Measurements from ENCODE around the gene LY6G6F.

DNA sequence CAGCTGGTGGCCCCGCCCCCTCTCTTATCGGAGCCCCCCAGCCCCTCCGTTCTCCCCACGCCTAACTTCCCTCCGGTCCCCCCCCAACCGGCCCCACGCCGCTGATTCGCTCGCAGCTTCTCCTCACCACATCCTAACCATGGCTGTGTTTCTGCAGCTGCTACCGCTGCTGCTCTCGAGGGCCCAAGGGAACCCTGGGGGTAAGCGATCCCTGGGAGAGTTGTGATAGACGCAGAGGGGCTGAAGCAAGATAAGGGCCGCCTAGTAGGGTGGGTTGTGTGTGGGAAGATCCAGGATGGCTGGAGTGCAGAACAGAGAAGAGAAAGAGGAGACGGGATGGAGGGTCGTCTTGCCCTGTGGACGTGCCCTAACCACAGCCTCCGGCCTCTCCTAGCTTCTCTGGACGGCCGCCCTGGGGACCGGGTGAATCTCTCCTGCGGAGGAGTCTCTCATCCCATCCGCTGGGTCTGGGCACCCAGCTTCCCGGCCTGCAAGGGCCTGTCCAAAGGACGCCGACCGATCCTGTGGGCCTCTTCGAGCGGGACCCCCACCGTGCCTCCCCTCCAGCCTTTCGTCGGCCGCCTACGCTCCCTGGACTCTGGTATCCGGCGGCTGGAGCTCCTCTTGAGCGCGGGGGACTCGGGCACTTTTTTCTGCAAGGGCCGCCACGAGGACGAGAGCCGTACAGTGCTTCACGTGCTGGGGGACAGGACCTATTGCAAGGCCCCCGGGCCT is 16.7 kb downstream of the LY6G6F start, which contains the start of gene MPIG6B:
- TF ChIP-seq POLR2AphosphoS5 (IDR thresholded peaks at IDR 0.05; ENCODE audit: low read depth, low read length): no peak
- TF ChIP-seq RXRA (CRISPR knock-in tag; IDR thresholded peaks at IDR 0.05): no peak
- TF ChIP-seq HNRNPH1 (optimal IDR thresholded peaks at IDR 0.05; ENCODE audit: low read depth, low read length): no peak
- TF ChIP-seq ZSCAN22 (CRISPR knock-in tag; IDR thresholded peaks at IDR 0.05): no peak
- no peak for TF ChIP-seq ARID2 (CRISPR knock-in tag; IDR thresholded peaks at IDR 0.05; ENCODE audit: borderline replicate concordance)
- TF ChIP-seq, protein P1, sequence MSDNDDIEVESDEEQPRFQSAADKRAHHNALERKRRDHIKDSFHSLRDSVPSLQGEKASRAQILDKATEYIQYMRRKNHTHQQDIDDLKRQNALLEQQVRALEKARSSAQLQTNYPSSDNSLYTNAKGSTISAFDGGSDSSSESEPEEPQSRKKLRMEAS (IDR thresholded peaks at IDR 0.05): no peak
- TF ChIP-seq TOE1 (CRISPR knock-in tag; IDR thresholded peaks at IDR 0.05): no peak
- TF ChIP-seq, protein P2, sequence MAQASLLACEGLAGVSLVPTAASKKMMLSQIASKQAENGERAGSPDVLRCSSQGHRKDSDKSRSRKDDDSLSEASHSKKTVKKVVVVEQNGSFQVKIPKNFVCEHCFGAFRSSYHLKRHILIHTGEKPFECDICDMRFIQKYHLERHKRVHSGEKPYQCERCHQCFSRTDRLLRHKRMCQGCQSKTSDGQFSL (CRISPR knock-in tag; IDR thresholded peaks at IDR 0.05): no peak
- TF ChIP-seq, protein P3, sequence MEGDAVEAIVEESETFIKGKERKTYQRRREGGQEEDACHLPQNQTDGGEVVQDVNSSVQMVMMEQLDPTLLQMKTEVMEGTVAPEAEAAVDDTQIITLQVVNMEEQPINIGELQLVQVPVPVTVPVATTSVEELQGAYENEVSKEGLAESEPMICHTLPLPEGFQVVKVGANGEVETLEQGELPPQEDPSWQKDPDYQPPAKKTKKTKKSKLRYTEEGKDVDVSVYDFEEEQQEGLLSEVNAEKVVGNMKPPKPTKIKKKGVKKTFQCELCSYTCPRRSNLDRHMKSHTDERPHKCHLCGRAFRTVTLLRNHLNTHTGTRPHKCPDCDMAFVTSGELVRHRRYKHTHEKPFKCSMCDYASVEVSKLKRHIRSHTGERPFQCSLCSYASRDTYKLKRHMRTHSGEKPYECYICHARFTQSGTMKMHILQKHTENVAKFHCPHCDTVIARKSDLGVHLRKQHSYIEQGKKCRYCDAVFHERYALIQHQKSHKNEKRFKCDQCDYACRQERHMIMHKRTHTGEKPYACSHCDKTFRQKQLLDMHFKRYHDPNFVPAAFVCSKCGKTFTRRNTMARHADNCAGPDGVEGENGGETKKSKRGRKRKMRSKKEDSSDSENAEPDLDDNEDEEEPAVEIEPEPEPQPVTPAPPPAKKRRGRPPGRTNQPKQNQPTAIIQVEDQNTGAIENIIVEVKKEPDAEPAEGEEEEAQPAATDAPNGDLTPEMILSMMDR (CRISPR knock-in tag; IDR thresholded peaks at IDR 0.05): no peak
- TF ChIP-seq TAF1 (CRISPR knock-in tag; IDR thresholded peaks at IDR 0.05): no peak
- no peak for TF ChIP-seq EZH2 (conservative IDR thresholded peaks at IDR 0.05; ENCODE audit: low read depth, low read length)
- TF ChIP-seq, protein P4, sequence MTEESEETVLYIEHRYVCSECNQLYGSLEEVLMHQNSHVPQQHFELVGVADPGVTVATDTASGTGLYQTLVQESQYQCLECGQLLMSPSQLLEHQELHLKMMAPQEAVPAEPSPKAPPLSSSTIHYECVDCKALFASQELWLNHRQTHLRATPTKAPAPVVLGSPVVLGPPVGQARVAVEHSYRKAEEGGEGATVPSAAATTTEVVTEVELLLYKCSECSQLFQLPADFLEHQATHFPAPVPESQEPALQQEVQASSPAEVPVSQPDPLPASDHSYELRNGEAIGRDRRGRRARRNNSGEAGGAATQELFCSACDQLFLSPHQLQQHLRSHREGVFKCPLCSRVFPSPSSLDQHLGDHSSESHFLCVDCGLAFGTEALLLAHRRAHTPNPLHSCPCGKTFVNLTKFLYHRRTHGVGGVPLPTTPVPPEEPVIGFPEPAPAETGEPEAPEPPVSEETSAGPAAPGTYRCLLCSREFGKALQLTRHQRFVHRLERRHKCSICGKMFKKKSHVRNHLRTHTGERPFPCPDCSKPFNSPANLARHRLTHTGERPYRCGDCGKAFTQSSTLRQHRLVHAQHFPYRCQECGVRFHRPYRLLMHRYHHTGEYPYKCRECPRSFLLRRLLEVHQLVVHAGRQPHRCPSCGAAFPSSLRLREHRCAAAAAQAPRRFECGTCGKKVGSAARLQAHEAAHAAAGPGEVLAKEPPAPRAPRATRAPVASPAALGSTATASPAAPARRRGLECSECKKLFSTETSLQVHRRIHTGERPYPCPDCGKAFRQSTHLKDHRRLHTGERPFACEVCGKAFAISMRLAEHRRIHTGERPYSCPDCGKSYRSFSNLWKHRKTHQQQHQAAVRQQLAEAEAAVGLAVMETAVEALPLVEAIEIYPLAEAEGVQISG (CRISPR knock-in tag; IDR thresholded peaks at IDR 0.05): no peak
- TF ChIP-seq, protein P5, sequence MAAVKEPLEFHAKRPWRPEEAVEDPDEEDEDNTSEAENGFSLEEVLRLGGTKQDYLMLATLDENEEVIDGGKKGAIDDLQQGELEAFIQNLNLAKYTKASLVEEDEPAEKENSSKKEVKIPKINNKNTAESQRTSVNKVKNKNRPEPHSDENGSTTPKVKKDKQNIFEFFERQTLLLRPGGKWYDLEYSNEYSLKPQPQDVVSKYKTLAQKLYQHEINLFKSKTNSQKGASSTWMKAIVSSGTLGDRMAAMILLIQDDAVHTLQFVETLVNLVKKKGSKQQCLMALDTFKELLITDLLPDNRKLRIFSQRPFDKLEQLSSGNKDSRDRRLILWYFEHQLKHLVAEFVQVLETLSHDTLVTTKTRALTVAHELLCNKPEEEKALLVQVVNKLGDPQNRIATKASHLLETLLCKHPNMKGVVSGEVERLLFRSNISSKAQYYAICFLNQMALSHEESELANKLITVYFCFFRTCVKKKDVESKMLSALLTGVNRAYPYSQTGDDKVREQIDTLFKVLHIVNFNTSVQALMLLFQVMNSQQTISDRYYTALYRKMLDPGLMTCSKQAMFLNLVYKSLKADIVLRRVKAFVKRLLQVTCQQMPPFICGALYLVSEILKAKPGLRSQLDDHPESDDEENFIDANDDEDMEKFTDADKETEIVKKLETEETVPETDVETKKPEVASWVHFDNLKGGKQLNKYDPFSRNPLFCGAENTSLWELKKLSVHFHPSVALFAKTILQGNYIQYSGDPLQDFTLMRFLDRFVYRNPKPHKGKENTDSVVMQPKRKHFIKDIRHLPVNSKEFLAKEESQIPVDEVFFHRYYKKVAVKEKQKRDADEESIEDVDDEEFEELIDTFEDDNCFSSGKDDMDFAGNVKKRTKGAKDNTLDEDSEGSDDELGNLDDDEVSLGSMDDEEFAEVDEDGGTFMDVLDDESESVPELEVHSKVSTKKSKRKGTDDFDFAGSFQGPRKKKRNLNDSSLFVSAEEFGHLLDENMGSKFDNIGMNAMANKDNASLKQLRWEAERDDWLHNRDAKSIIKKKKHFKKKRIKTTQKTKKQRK (IDR thresholded peaks at IDR 0.05; ENCODE audit: low read length): no peak
